ENCODE results near the gene PVR.
A peak's percentile ranks its signal among the peaks of the same experiment; 100 is the strongest.

Gene PVR

GRCh38 chr19:44600466-44600865 is 43.2 kb upstream of the PVR start:
- Histone ChIP-seq H3K4me3 (ENCODE audit: low read depth, low read length) (no peak overlapping the region), H3K36me3 (replicated peaks) (no peaks in the 10 kb centered on the region), H3K27me3 (replicated peaks) (no peaks in the 10 kb centered on the region), H3K27ac (no peak overlapping the region)
- DNase-seq = no peak
- TF ChIP-seq CTCF (IDR thresholded peaks at IDR 0.05; ENCODE audit: low read depth, low read length, missing control alignments) = no peak
- in situ Hi-C loops (cut with HindIII; ENCODE audit: low pct_ligation_motif_present, low sequenced_read_pairs) = no loop called here

- no peak overlapping the region for H3K4me3 ChIP-seq (ENCODE audit: low read depth, low read length)
- H3K27ac ChIP-seq = no peak overlapping the region
- in situ Hi-C loops (cut with HindIII; ENCODE audit: low pct_ligation_motif_present, low sequenced_read_pairs) = no loop called here
- H3K27me3 ChIP-seq (replicated peaks) = no peaks in the 10 kb centered on the region
- TF ChIP-seq CTCF (IDR thresholded peaks at IDR 0.05; ENCODE audit: low read depth, low read length, missing control alignments) = no peak
- no peak for DNase-seq
- H3K36me3 ChIP-seq (replicated peaks) = no peaks in the 10 kb centered on the region
Measured at GRCh38 chr19:44602081-44602480, 41.6 kb upstream of the PVR start.

- in situ Hi-C loops (cut with HindIII; ENCODE audit: low pct_ligation_motif_present, low sequenced_read_pairs) = no loop called here
- DNase-seq = peak; percentile 91
- TF ChIP-seq CTCF (IDR thresholded peaks at IDR 0.05; ENCODE audit: low read depth, low read length, missing control alignments) = no peak
Measured at GRCh38 chr19:44603201-44603945, 40.3 kb upstream of the PVR start.

GRCh38 chr19:44604241-44604640 is 39.5 kb upstream of the PVR start:
- Histone ChIP-seq H3K27me3 (replicated peaks) (no peaks in the 10 kb centered on the region), H3K27ac (no peak overlapping the region), H3K4me3 (ENCODE audit: low read depth, low read length) (no peak overlapping the region), H3K36me3 (replicated peaks) (no peaks in the 10 kb centered on the region)
- TF ChIP-seq CTCF (IDR thresholded peaks at IDR 0.05; ENCODE audit: low read depth, low read length, missing control alignments) = no peak
- in situ Hi-C loops (cut with HindIII; ENCODE audit: low pct_ligation_motif_present, low sequenced_read_pairs) = no loop called here
- no peak for DNase-seq

More at GRCh38 chr19:44603201-44603945, 40.3 kb upstream of the PVR start:
- Histone ChIP-seq H3K4me3 (ENCODE audit: low read depth, low read length) (no peak overlapping the region), H3K36me3 (replicated peaks) (no peaks in the 10 kb centered on the region), H3K27ac (no peak overlapping the region), H3K27me3 (replicated peaks) (no peaks in the 10 kb centered on the region)

GRCh38 chr19:44605547-44605946 is 38.2 kb upstream of the PVR start:
- Histone ChIP-seq H3K36me3 (replicated peaks) (no peaks in the 10 kb centered on the region), H3K4me3 (ENCODE audit: low read depth, low read length) (no peak overlapping the region), H3K27ac (no peak overlapping the region), H3K27me3 (replicated peaks) (no peaks in the 10 kb centered on the region)
- in situ Hi-C loops (cut with HindIII; ENCODE audit: low pct_ligation_motif_present, low sequenced_read_pairs) = no loop called here
- no peak for TF ChIP-seq CTCF (IDR thresholded peaks at IDR 0.05; ENCODE audit: low read depth, low read length, missing control alignments)
- no peak for DNase-seq

- in situ Hi-C loops (cut with HindIII; ENCODE audit: low pct_ligation_motif_present, low sequenced_read_pairs) = no loop called here
- DNase-seq = peak; percentile 31
- H3K27me3 ChIP-seq (replicated peaks) = no peaks in the 10 kb centered on the region
- no peak overlapping the region for H3K27ac ChIP-seq
- no peaks in the 10 kb centered on the region for H3K36me3 ChIP-seq (replicated peaks)
- TF ChIP-seq CTCF (IDR thresholded peaks at IDR 0.05; ENCODE audit: low read depth, low read length, missing control alignments) = no peak
- H3K4me3 ChIP-seq (ENCODE audit: low read depth, low read length) = no peak overlapping the region
Measured at GRCh38 chr19:44607049-44607448, 36.7 kb upstream of the PVR start.

Measured in brain microvascular endothelial cell (primary cell).